GM19438 (cell line): ENCODE results near the gene VPS41.
"Not testable (repeated sequence)": the region's sequence is repeated elsewhere in the genome, so short reads cannot be mapped to it uniquely, and the experiment has no call there.

Source experiments
- ATAC-seq: cut with Tn5 transposase; IDR thresholded peaks from one replicate; pipeline ENCODE4 v1.9.1; 2021; ENCODE audit warnings: low read depth; ENCODE audit not compliant: unreplicated experiment

The VPS41 gene

GRCh38 chr7:38908759-38909335, at the start of gene VPS41:
Gene VPS41, minus strand, starts transcription at chr7:38909191. Its CDS starts 17 bp downstream, at chr7:38909174.
- ATAC-seq, result peak; percentile 99

GRCh38 chr7:38955892-38956291, 46.9 kb upstream of the VPS41 start:
- no peak for ATAC-seq

GRCh38 chr7:38953971-38954370, 45.0 kb upstream of the VPS41 start:
- no peak for ATAC-seq

GRCh38 chr7:38953227-38953626, 44.2 kb upstream of the VPS41 start:
- no peak for ATAC-seq

- ATAC-seq, result no peak
Measured at GRCh38 chr7:38951213-38951612, 42.2 kb upstream of the VPS41 start.

- ATAC-seq, result no peak
Measured at GRCh38 chr7:38950309-38950708, 41.3 kb upstream of the VPS41 start.

- not testable (repeated sequence) for ATAC-seq
Measured at GRCh38 chr7:38947541-38947940, 38.5 kb upstream of the VPS41 start.

- ATAC-seq, result no peak
Measured at GRCh38 chr7:38942431-38943051, 33.5 kb upstream of the VPS41 start.

- ATAC-seq, result no peak
Measured at GRCh38 chr7:38940774-38941173, 31.8 kb upstream of the VPS41 start.

GRCh38 chr7:38938589-38938988, 29.6 kb upstream of the VPS41 start:
- no peak for ATAC-seq

- no peak for ATAC-seq
Measured at GRCh38 chr7:38938001-38938485, 29.1 kb upstream of the VPS41 start.

GRCh38 chr7:38936641-38937040, 27.6 kb upstream of the VPS41 start:
- no peak for ATAC-seq

GRCh38 chr7:38934536-38934935, 25.5 kb upstream of the VPS41 start:
- no peak for ATAC-seq

- ATAC-seq, result no peak
Measured at GRCh38 chr7:38934051-38934450, 25.1 kb upstream of the VPS41 start.

GRCh38 chr7:38932509-38933168, 23.6 kb upstream of the VPS41 start:
- peak; percentile 89 for ATAC-seq

- ATAC-seq, result no peak
Measured at GRCh38 chr7:38929460-38930171, 20.6 kb upstream of the VPS41 start.

- ATAC-seq, result no peak
Measured at GRCh38 chr7:38928506-38928905, 19.5 kb upstream of the VPS41 start.

- no peak for ATAC-seq
Measured at GRCh38 chr7:38927751-38928150, 18.8 kb upstream of the VPS41 start.

GRCh38 chr7:38920731-38921130, 11.7 kb upstream of the VPS41 start:
- no peak for ATAC-seq

- no peak for ATAC-seq
Measured at GRCh38 chr7:38916396-38916795, 7.4 kb upstream of the VPS41 start.

- no peak for ATAC-seq
Measured at GRCh38 chr7:38909870-38910269, 879 bp upstream of the VPS41 start.
